ENCODE data around the gene SKP1.

Gene SKP1

GRCh38 chr5:134189031-134189430 is 12.3 kb upstream of the SKP1 start:
- Histone ChIP-seq H3K4me3 (ENCODE audit: low read depth, low read length) (no peak overlapping the region), H3K36me3 (ENCODE audit: control insufficient read depth in 2 of 2, insufficient read depth in 1 of 2, low read length in 2 of 2) (no peaks in the 10 kb centered on the region), H3K27ac (ENCODE audit: extremely low read depth, low read depth, low read length) (no peak overlapping the region), H3K9me3 (ENCODE audit: control insufficient read depth, insufficient read depth, low read depth, low read length) (no peaks in the 10 kb centered on the region), H3K4me1 (ENCODE audit: control insufficient read depth, insufficient read depth, low read length) (no peaks in the 10 kb centered on the region)
- TF ChIP-seq ZNF654 (tag by site-specific recombination; IDR thresholded peaks at IDR 0.05; ENCODE audit: low read depth): no peak
- TF ChIP-seq, protein P1, sequence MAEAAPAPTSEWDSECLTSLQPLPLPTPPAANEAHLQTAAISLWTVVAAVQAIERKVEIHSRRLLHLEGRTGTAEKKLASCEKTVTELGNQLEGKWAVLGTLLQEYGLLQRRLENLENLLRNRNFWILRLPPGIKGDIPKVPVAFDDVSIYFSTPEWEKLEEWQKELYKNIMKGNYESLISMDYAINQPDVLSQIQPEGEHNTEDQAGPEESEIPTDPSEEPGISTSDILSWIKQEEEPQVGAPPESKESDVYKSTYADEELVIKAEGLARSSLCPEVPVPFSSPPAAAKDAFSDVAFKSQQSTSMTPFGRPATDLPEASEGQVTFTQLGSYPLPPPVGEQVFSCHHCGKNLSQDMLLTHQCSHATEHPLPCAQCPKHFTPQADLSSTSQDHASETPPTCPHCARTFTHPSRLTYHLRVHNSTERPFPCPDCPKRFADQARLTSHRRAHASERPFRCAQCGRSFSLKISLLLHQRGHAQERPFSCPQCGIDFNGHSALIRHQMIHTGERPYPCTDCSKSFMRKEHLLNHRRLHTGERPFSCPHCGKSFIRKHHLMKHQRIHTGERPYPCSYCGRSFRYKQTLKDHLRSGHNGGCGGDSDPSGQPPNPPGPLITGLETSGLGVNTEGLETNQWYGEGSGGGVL (tag by site-specific recombination; IDR thresholded peaks at IDR 0.05): no peak
- no peak for TF ChIP-seq ZNF768 (tag by site-specific recombination; IDR thresholded peaks at IDR 0.05)
- TF ChIP-seq, protein P2, sequence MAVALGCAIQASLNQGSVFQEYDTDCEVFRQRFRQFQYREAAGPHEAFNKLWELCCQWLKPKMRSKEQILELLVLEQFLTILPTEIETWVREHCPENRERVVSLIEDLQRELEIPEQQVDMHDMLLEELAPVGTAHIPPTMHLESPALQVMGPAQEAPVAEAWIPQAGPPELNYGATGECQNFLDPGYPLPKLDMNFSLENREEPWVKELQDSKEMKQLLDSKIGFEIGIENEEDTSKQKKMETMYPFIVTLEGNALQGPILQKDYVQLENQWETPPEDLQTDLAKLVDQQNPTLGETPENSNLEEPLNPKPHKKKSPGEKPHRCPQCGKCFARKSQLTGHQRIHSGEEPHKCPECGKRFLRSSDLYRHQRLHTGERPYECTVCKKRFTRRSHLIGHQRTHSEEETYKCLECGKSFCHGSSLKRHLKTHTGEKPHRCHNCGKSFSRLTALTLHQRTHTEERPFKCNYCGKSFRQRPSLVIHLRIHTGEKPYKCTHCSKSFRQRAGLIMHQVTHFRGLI (tag by site-specific recombination; IDR thresholded peaks at IDR 0.05): 0 out of 2 replicates have a peak, but pooled peaks have one; percentile 14
- TF ChIP-seq, protein P3, sequence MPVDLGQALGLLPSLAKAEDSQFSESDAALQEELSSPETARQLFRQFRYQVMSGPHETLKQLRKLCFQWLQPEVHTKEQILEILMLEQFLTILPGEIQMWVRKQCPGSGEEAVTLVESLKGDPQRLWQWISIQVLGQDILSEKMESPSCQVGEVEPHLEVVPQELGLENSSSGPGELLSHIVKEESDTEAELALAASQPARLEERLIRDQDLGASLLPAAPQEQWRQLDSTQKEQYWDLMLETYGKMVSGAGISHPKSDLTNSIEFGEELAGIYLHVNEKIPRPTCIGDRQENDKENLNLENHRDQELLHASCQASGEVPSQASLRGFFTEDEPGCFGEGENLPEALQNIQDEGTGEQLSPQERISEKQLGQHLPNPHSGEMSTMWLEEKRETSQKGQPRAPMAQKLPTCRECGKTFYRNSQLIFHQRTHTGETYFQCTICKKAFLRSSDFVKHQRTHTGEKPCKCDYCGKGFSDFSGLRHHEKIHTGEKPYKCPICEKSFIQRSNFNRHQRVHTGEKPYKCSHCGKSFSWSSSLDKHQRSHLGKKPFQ (tag by site-specific recombination; IDR thresholded peaks at IDR 0.05): no peak
- TF ChIP-seq, protein P4, sequence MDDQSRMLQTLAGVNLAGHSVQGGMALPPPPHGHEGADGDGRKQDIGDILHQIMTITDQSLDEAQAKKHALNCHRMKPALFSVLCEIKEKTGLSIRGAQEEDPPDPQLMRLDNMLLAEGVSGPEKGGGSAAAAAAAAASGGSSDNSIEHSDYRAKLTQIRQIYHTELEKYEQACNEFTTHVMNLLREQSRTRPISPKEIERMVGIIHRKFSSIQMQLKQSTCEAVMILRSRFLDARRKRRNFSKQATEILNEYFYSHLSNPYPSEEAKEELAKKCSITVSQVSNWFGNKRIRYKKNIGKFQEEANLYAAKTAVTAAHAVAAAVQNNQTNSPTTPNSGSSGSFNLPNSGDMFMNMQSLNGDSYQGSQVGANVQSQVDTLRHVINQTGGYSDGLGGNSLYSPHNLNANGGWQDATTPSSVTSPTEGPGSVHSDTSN (CRISPR knock-in tag; IDR thresholded peaks at IDR 0.05): no peak
- no peak for TF ChIP-seq ZNF366 (tag by site-specific recombination; conservative IDR thresholded peaks at IDR 0.05)
- TF ChIP-seq ZNF792 (tag by site-specific recombination; IDR thresholded peaks at IDR 0.05): no peak
- TF ChIP-seq ZNF518A (tag by site-specific recombination; conservative IDR thresholded peaks at IDR 0.05; ENCODE audit: low read depth): no peak
- ChIA-PET POLR2A (no interaction called here), CTCF (interaction anchor here (0.6 to 9.1 kb wide), 4 partner anchors 29 to 149 kb away, joined by 3 to 92 read pairs (median 4); no protein-coding TSS in a partner anchor)

GRCh38 chr5:134188092-134188491 is 11.3 kb upstream of the SKP1 start:
- H3K27ac ChIP-seq (ENCODE audit: extremely low read depth, low read depth, low read length): no peak overlapping the region
- no peaks in the 10 kb centered on the region for H3K4me1 ChIP-seq (ENCODE audit: control insufficient read depth, insufficient read depth, low read length)
- no peaks in the 10 kb centered on the region for H3K9me3 ChIP-seq (ENCODE audit: control insufficient read depth, insufficient read depth, low read depth, low read length)
- ChIA-PET POLR2A (no interaction called here), CTCF (interaction anchor here (0.6 to 9.1 kb wide), 5 partner anchors 30 to 399 kb away, joined by 3 to 92 read pairs (median 4); no protein-coding TSS in a partner anchor)
- TF ChIP-seq, protein P5, sequence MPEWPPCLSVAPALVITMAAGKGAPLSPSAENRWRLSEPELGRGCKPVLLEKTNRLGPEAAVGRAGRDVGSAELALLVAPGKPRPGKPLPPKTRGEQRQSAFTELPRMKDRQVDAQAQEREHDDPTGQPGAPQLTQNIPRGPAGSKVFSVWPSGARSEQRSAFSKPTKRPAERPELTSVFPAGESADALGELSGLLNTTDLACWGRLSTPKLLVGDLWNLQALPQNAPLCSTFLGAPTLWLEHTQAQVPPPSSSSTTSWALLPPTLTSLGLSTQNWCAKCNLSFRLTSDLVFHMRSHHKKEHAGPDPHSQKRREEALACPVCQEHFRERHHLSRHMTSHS (tag by site-specific recombination; IDR thresholded peaks at IDR 0.05): no peak
- no peak for TF ChIP-seq ZNF837 (tag by site-specific recombination; IDR thresholded peaks at IDR 0.05)
- no peaks in the 10 kb centered on the region for H3K36me3 ChIP-seq (ENCODE audit: control insufficient read depth in 2 of 2, insufficient read depth in 1 of 2, low read length in 2 of 2)
- H3K4me3 ChIP-seq (ENCODE audit: low read depth, low read length): no peak overlapping the region

All from HEK293 (cell line).